ENCODE results near the gene KNDC1.

DNA sequence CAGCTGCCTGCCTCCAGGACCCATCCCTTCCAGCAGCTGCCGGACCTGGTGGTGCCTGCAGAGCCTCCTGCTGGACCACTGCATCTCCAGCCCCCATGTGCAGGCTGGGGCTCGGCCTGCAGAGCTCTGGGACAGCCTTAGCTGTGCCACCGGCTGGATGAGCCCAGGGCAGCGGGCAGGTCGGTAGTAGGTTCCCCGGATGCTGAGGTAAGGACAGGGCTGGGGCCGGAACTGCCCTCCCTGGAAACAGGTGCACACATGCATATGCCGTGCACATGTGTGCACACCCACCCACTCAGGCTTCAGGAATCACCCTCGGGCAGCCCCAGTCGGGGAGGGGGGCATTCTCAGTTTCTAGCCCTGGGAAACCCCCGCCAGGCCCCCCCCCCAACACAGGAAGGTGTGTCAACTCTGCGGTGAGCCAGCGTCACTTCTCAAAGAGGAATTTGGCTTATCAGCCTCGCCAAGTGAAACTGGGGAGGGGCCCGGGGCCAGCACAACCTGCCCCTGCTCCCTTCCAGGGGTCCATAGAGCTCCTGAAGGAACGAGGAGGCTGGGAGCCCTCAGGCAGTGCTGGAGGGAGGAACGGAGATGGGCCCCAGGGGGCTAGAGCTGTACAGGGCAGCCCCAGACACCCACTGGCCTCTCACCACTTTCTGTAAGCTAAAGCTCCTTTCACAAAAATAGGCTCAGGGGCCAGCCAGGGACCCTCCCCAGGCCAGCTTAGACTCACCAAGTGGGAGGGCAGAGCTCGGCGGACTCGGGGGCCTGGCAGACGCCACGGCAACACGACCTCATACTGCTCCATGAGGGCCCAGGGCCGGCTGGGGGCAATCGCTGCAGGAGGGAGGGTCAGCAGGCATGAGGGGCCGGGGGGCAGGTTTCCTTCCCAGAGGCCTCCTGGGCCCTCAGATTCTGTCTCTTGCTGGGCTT is 115.0 kb downstream of the KNDC1 start:
- TF ChIP-seq, protein P1, sequence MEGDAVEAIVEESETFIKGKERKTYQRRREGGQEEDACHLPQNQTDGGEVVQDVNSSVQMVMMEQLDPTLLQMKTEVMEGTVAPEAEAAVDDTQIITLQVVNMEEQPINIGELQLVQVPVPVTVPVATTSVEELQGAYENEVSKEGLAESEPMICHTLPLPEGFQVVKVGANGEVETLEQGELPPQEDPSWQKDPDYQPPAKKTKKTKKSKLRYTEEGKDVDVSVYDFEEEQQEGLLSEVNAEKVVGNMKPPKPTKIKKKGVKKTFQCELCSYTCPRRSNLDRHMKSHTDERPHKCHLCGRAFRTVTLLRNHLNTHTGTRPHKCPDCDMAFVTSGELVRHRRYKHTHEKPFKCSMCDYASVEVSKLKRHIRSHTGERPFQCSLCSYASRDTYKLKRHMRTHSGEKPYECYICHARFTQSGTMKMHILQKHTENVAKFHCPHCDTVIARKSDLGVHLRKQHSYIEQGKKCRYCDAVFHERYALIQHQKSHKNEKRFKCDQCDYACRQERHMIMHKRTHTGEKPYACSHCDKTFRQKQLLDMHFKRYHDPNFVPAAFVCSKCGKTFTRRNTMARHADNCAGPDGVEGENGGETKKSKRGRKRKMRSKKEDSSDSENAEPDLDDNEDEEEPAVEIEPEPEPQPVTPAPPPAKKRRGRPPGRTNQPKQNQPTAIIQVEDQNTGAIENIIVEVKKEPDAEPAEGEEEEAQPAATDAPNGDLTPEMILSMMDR (IDR thresholded peaks at IDR 0.05; ENCODE audit: low read length): no peak
- no peak for TF ChIP-seq EZH2phosphoT487 (IDR thresholded peaks at IDR 0.05; ENCODE audit: low read length)

All from MM.1S (cell line).